Vagina (tissue), 2 donors: Measurements from ENCODE around the gene FAAP24. TPM values are rescaled to one million over a fixed set of nuclear protein-coding genes. Genes with fewer than 3 reads are reported as not detected.
"Not testable (repeated sequence)": the region's sequence is repeated elsewhere in the genome, so short reads cannot be mapped to it uniquely, and the experiment has no call there.

ENCODE experiments used
- DNase-seq, 2 donors: peaks; one replicate each; pipeline ENCODE4 v3.0.0-alpha.2; 2017; ENCODE audit errors: extremely low spot score in 2 of 2
- H3K27ac ChIP-seq: fragments of 200-600 bp; sonication (generic); one replicate; pipeline ENCODE4 v1.5.1; 2019
- H3K27me3 ChIP-seq: fragments of 200-600 bp; sonication (generic); one replicate; pipeline ENCODE4 v1.5.1; 2019
- H3K36me3 ChIP-seq, 2 donors: fragments of 200-600 bp; sonication (generic); one replicate each; pipeline ENCODE4 v1.5.1; 2017 to 2019
- H3K4me1 ChIP-seq: fragments of 200-600 bp; sonication (generic); one replicate; pipeline ENCODE4 v1.5.1; 2019
- H3K4me3 ChIP-seq, 2 donors: fragments of 200-600 bp; sonication (generic); 1 replicate in 1 of 2; 2 replicates in 1 of 2; pipeline ENCODE4 v1.5.1; 2016 to 2019
- H3K9me3 ChIP-seq: fragments of 200-600 bp; sonication (generic); one replicate; pipeline ENCODE4 v1.5.1; 2019
- POLR2A ChIP-seq, 2 donors: fragments of 450-650 bp; IDR thresholded peaks; one replicate each; pipeline ENCODE4 v1.6.1; 2017; ENCODE audit warnings: antibody characterized with exemption in 2 of 2, mild to moderate bottlenecking in 2 of 2, moderate library complexity in 2 of 2
- POLR2AphosphoS5 ChIP-seq, 2 donors: sonication (generic); formaldehyde crosslinking; IDR thresholded peaks; one replicate each; pipeline ENCODE4 v1.9.0; 2017; ENCODE audit warnings: antibody characterized with exemption in 2 of 2, mild to moderate bottlenecking in 2 of 2, low read depth in 1 of 2; ENCODE audit not compliant: insufficient read depth in 1 of 2
- intact Hi-C: fragments of 100-400 bp; cut with DNase I; formaldehyde crosslinking; loops from one replicate; pipeline ENCODE4 v1.15.1; 2023
- total RNA-seq: library from RNA; depleted of rRNA; stranded (reverse); fragments of >200 nt; gene quantifications from one replicate; pipeline ENCODE4 v1.2.3, GENCODE V29; 2016
- TF ChIP-seq, protein P1 (sequence below), 3 experiments: fragments of 450-650 bp in 2 of 3; fragments of 200-600 bp in 1 of 3; sonication (generic) in 1 of 3; IDR thresholded peaks; one replicate each; pipeline ENCODE4 v1.5.1; 2017 to 2019; ENCODE audit warnings: antibody characterized with exemption in 3 of 3, mild to moderate bottlenecking in 2 of 3, moderate library complexity in 2 of 3

Gene FAAP24
- total RNA-seq, 1 donor from 2014 or later: 0.98 TPM

GRCh38 chr19:32988724-32989123, 16.7 kb downstream of the FAAP24 start:
- intact Hi-C loops: no loop called here
- DNase-seq: no peak
- Histone ChIP-seq H3K27ac (no peak overlapping the region), H3K4me3 (no peak overlapping the region), H3K4me1 (no peaks in the 10 kb centered on the region), H3K27me3 (no peaks in the 10 kb centered on the region), H3K9me3 (no peaks in the 10 kb centered on the region), H3K36me3 (no peaks in the 10 kb centered on the region)
- TF ChIP-seq, protein P1, sequence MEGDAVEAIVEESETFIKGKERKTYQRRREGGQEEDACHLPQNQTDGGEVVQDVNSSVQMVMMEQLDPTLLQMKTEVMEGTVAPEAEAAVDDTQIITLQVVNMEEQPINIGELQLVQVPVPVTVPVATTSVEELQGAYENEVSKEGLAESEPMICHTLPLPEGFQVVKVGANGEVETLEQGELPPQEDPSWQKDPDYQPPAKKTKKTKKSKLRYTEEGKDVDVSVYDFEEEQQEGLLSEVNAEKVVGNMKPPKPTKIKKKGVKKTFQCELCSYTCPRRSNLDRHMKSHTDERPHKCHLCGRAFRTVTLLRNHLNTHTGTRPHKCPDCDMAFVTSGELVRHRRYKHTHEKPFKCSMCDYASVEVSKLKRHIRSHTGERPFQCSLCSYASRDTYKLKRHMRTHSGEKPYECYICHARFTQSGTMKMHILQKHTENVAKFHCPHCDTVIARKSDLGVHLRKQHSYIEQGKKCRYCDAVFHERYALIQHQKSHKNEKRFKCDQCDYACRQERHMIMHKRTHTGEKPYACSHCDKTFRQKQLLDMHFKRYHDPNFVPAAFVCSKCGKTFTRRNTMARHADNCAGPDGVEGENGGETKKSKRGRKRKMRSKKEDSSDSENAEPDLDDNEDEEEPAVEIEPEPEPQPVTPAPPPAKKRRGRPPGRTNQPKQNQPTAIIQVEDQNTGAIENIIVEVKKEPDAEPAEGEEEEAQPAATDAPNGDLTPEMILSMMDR (IDR thresholded peaks at IDR 0.05): no peak
- TF ChIP-seq POLR2AphosphoS5 (IDR thresholded peaks at IDR 0.05; ENCODE audit: insufficient read depth in 1 of 2, low read depth in 1 of 2) (no peak), POLR2A (IDR thresholded peaks at IDR 0.05) (no peak)

DNA sequence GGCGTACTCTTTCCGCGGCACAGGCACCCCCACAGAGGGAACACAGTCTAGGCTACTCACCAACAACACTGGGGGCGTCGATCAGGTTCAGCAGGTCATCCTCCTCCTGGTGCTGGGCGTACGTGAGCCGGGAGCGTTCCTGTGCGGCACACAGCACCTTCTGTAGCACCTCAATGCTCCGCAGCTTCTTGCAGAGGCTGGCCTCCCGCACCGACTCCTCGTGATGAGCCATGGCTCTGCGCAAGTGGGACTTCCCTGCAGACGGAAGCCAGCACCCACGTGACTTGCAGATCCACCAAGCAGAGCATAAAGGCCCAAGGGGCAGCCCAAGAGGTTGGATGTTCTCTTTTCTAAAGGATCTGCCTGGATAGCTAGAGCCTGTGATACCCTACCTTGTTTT, 23.9 kb downstream of the FAAP24 start:
- H3K4me1 ChIP-seq, H3K27me3 ChIP-seq, H3K4me3 ChIP-seq, H3K36me3 ChIP-seq, DNase-seq, intact Hi-C loops, H3K9me3 ChIP-seq, H3K27ac ChIP-seq: not testable (repeated sequence)

GRCh38 chr19:32997061-32997464, 25.0 kb downstream of the FAAP24 start:
- DNase-seq, H3K27ac ChIP-seq, H3K36me3 ChIP-seq, H3K4me1 ChIP-seq, H3K4me3 ChIP-seq, H3K27me3 ChIP-seq, H3K9me3 ChIP-seq, intact Hi-C loops: not testable (repeated sequence)

- H3K27ac ChIP-seq: no peak overlapping the region
- no peaks in the 10 kb centered on the region for H3K27me3 ChIP-seq
- no peaks in the 10 kb centered on the region for H3K9me3 ChIP-seq
- DNase-seq: no peak
- TF ChIP-seq POLR2AphosphoS5 (IDR thresholded peaks at IDR 0.05; ENCODE audit: insufficient read depth in 1 of 2, low read depth in 1 of 2) (no peak), POLR2A (IDR thresholded peaks at IDR 0.05) (no peak)
- TF ChIP-seq, protein P1 (IDR thresholded peaks at IDR 0.05): no peak
- no peaks in the 10 kb centered on the region for H3K4me1 ChIP-seq
- H3K36me3 ChIP-seq: no peaks in the 10 kb centered on the region
- no peak overlapping the region for H3K4me3 ChIP-seq
- intact Hi-C loops: no loop called here
Observed at GRCh38 chr19:32997716-32998355, 25.8 kb downstream of the FAAP24 start.

DNA sequence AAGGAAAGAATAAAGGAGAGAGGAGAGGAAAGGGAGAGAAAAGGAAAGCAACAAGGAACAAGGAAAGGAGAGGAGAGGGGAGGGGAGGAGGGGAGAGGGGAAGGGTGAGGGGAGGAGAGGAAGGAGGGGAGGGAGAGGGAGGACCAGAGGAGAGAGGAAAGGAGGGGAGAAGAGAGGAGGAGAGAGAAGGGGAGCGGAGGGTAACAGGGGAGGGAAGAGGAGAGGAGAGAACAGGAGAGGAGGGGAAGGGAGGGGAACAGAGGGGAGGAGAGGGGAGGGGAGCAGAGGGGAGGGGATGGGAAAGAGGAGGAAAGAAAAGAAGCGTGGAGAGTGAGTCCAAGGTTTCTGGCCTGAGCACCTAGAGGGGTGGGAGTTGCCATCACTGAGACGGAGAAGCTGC, 26.7 kb downstream of the FAAP24 start:
- Histone ChIP-seq H3K36me3 (no peaks in the 10 kb centered on the region), H3K27ac (no peak overlapping the region), H3K9me3 (no peaks in the 10 kb centered on the region), H3K27me3 (no peaks in the 10 kb centered on the region), H3K4me1 (no peaks in the 10 kb centered on the region), H3K4me3 (no peak overlapping the region)
- intact Hi-C loops: no loop called here
- DNase-seq: no peak
- TF ChIP-seq POLR2AphosphoS5 (IDR thresholded peaks at IDR 0.05; ENCODE audit: insufficient read depth in 1 of 2, low read depth in 1 of 2) (no peak), POLR2A (IDR thresholded peaks at IDR 0.05) (no peak)
- TF ChIP-seq, protein P1 (IDR thresholded peaks at IDR 0.05): no peak

GRCh38 chr19:33000510-33000909, 28.5 kb downstream of the FAAP24 start:
- no peaks in the 10 kb centered on the region for H3K36me3 ChIP-seq
- TF ChIP-seq POLR2A (IDR thresholded peaks at IDR 0.05) (no peak), POLR2AphosphoS5 (IDR thresholded peaks at IDR 0.05; ENCODE audit: insufficient read depth in 1 of 2, low read depth in 1 of 2) (no peak)
- no peaks in the 10 kb centered on the region for H3K9me3 ChIP-seq
- H3K4me3 ChIP-seq: no peak overlapping the region
- H3K4me1 ChIP-seq: no peaks in the 10 kb centered on the region
- H3K27me3 ChIP-seq: no peaks in the 10 kb centered on the region
- DNase-seq: no peak
- intact Hi-C loops: no loop called here
- H3K27ac ChIP-seq: no peak overlapping the region
